Measurements from ENCODE around the gene NDUFAF4.

Gene NDUFAF4

DNA sequence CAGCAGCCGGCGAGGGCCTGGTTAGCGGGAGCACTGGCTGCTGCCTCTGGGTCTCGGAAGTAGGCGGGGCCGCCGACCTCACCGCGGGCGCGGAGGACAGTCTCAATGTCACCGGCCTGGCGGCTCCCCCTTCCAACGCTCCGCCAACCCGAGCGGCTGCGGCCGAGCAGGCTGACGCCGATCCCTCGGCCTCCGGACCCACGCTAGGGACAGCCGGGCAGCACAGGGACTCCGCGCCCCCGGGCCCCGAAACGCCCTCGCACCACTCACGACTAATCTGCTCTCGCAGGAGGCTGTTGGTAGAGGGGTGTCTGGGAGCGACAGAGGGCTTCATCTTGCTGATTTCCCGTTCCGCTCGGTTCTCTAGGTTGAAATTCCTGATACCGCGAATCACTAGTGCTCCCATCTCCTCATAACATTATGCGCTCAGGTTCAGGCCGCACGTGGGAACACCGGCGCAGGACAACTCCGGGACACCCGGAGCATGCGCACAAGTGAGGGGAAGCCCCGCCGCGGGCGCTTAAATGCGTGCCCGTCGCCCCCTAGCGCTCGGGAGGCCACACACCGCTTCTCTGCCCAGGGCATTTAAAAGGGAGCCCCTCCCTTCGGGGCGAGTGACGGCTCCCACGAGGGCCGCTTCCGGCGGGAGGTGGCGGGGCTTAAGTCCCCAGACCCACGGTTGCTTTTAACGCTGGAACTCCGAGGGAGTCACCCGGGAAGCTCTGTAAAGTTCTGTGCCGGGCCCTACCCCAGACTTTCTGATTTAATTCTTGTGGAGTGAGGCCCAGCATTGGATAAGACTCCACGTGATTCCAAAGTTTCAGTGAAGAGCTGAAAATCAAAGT, at the start of gene NDUFAF4 (continued):
- TF ChIP-seq SP7 (tag by site-specific recombination; IDR thresholded peaks at IDR 0.05) (peak; percentile 48; the same call in 1 of the 2 replicates), ZNF19 (tag by site-specific recombination; IDR thresholded peaks at IDR 0.05; ENCODE audit: low read depth) (no peak), ZNF768 (tag by site-specific recombination; IDR thresholded peaks at IDR 0.05) (no peak), ZNF544 (tag by site-specific recombination; IDR thresholded peaks at IDR 0.05) (no peak), PRDM1 (tag by site-specific recombination; IDR thresholded peaks at IDR 0.05) (no peak), ZNF433 (tag by site-specific recombination; IDR thresholded peaks at IDR 0.05; ENCODE audit: low read depth) (no peak), SP3 (tag by site-specific recombination; IDR thresholded peaks at IDR 0.05) (no peak), ZNF514 (tag by site-specific recombination; IDR thresholded peaks at IDR 0.05) (no peak), ZNF121 (tag by site-specific recombination; IDR thresholded peaks at IDR 0.05) (no peak), ZNF214 (tag by site-specific recombination; IDR thresholded peaks at IDR 0.05; ENCODE audit: borderline replicate concordance) (no peak), ZNF184 (tag by site-specific recombination; IDR thresholded peaks at IDR 0.05) (no peak), SETDB1 (IDR thresholded peaks at IDR 0.05; ENCODE audit: insufficient read length, low read length) (peak; percentile 24), ZNF660 (tag by site-specific recombination; IDR thresholded peaks at IDR 0.05) (peak; percentile 44; the same call in 1 of the 2 replicates), ZNF169 (tag by site-specific recombination; IDR thresholded peaks at IDR 0.05) (no peak), HOXD13 (CRISPR knock-in tag; IDR thresholded peaks at IDR 0.05; ENCODE audit: borderline replicate concordance) (no peak; the same call in 1 of the 2 replicates), ZNF302 (tag by site-specific recombination; IDR thresholded peaks at IDR 0.05; ENCODE audit: low read depth) (no peak), ZNF140 (tag by site-specific recombination; IDR thresholded peaks at IDR 0.05) (no peak), ZNF510 (tag by site-specific recombination; IDR thresholded peaks at IDR 0.05; ENCODE audit: insufficient replicate concordance) (no peak), ZNF211 (tag by site-specific recombination; IDR thresholded peaks at IDR 0.05; ENCODE audit: low read depth) (no peak), KLF16 (tag by site-specific recombination; IDR thresholded peaks at IDR 0.05) (peak; percentile 39), ZNF366 (tag by site-specific recombination; conservative IDR thresholded peaks at IDR 0.05) (no peak; the same call in 1 of the 2 replicates), ZNF114 (tag by site-specific recombination; IDR thresholded peaks at IDR 0.05) (no peak), ZNF311 (tag by site-specific recombination; IDR thresholded peaks at IDR 0.05; ENCODE audit: borderline replicate concordance) (no peak), ZNF521 (tag by site-specific recombination; IDR thresholded peaks at IDR 0.05) (no peak), WT1 (tag by site-specific recombination; IDR thresholded peaks at IDR 0.05) (no peak), MYNN (tag by site-specific recombination; IDR thresholded peaks at IDR 0.05; ENCODE audit: borderline replicate concordance) (no peak)
- TF ChIP-seq, protein P1, sequence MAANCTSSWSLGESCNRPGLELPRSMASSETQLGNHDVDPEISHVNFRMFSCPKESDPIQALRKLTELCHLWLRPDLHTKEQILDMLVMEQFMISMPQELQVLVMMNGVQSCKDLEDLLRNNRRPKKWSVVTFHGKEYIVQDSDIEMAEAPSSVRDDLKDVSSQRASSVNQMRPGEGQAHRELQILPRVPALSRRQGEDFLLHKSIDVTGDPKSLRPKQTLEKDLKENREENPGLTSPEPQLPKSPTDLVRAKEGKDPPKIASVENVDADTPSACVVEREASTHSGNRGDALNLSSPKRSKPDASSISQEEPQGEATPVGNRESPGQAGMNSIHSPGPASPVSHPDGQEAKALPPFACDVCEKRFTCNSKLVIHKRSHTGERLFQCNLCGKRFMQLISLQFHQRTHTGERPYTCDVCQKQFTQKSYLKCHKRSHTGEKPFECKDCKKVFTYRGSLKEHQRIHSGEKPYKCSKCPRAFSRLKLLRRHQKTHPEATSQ (tag by site-specific recombination; IDR thresholded peaks at IDR 0.05), result no peak
- TF ChIP-seq, protein P2, sequence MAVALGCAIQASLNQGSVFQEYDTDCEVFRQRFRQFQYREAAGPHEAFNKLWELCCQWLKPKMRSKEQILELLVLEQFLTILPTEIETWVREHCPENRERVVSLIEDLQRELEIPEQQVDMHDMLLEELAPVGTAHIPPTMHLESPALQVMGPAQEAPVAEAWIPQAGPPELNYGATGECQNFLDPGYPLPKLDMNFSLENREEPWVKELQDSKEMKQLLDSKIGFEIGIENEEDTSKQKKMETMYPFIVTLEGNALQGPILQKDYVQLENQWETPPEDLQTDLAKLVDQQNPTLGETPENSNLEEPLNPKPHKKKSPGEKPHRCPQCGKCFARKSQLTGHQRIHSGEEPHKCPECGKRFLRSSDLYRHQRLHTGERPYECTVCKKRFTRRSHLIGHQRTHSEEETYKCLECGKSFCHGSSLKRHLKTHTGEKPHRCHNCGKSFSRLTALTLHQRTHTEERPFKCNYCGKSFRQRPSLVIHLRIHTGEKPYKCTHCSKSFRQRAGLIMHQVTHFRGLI (tag by site-specific recombination; IDR thresholded peaks at IDR 0.05), result 0 out of 2 replicates have a peak, but pooled peaks have one; percentile 20
- TF ChIP-seq, protein P3, sequence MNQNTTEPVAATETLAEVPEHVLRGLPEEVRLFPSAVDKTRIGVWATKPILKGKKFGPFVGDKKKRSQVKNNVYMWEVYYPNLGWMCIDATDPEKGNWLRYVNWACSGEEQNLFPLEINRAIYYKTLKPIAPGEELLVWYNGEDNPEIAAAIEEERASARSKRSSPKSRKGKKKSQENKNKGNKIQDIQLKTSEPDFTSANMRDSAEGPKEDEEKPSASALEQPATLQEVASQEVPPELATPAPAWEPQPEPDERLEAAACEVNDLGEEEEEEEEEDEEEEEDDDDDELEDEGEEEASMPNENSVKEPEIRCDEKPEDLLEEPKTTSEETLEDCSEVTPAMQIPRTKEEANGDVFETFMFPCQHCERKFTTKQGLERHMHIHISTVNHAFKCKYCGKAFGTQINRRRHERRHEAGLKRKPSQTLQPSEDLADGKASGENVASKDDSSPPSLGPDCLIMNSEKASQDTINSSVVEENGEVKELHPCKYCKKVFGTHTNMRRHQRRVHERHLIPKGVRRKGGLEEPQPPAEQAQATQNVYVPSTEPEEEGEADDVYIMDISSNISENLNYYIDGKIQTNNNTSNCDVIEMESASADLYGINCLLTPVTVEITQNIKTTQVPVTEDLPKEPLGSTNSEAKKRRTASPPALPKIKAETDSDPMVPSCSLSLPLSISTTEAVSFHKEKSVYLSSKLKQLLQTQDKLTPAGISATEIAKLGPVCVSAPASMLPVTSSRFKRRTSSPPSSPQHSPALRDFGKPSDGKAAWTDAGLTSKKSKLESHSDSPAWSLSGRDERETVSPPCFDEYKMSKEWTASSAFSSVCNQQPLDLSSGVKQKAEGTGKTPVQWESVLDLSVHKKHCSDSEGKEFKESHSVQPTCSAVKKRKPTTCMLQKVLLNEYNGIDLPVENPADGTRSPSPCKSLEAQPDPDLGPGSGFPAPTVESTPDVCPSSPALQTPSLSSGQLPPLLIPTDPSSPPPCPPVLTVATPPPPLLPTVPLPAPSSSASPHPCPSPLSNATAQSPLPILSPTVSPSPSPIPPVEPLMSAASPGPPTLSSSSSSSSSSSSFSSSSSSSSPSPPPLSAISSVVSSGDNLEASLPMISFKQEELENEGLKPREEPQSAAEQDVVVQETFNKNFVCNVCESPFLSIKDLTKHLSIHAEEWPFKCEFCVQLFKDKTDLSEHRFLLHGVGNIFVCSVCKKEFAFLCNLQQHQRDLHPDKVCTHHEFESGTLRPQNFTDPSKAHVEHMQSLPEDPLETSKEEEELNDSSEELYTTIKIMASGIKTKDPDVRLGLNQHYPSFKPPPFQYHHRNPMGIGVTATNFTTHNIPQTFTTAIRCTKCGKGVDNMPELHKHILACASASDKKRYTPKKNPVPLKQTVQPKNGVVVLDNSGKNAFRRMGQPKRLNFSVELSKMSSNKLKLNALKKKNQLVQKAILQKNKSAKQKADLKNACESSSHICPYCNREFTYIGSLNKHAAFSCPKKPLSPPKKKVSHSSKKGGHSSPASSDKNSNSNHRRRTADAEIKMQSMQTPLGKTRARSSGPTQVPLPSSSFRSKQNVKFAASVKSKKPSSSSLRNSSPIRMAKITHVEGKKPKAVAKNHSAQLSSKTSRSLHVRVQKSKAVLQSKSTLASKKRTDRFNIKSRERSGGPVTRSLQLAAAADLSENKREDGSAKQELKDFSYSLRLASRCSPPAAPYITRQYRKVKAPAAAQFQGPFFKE (tag by site-specific recombination; IDR thresholded peaks at IDR 0.05; ENCODE audit: borderline replicate concordance), result no peak
- TF ChIP-seq, protein P4, sequence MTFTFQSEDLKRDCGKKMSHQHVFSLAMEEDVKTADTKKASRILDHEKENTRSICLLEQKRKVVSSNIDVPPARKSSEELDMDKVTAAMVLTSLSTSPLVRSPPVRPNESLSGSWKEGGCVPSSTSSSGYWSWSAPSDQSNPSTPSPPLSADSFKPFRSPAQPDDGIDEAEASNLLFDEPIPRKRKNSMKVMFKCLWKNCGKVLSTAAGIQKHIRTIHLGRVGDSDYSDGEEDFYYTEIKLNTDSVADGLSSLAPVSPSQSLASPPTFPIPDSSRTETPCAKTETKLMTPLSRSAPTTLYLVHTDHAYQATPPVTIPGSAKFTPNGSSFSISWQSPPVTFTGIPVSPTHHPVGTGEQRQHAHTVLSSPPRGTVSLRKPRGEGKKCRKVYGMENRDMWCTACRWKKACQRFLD (tag by site-specific recombination; IDR thresholded peaks at IDR 0.05), result no peak
- TF ChIP-seq, protein P5, sequence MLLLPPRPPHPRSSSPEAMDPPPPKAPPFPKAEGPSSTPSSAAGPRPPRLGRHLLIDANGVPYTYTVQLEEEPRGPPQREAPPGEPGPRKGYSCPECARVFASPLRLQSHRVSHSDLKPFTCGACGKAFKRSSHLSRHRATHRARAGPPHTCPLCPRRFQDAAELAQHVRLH (tag by site-specific recombination; IDR thresholded peaks at IDR 0.05), result no peak
